GF-D8 (cell line): ENCODE results near the gene NGDN.

Experiments
- DNase-seq: peaks from one replicate; lab custom pipeline; 2025; lab: John Stamatoyannopoulos, UW

The NGDN gene

GRCh38 chr14:23478109-23478759 is 8.7 kb downstream of the NGDN start:
- DNase-seq = peak; percentile 2

GRCh38 chr14:23481362-23481970 is 12.0 kb downstream of the NGDN start:
- no peak for DNase-seq

- DNase-seq = no peak
Observed at GRCh38 chr14:23481979-23482822, 12.7 kb downstream of the NGDN start.

- DNase-seq = no peak
Observed at GRCh38 chr14:23482823-23483148, 13.3 kb downstream of the NGDN start.

DNA sequence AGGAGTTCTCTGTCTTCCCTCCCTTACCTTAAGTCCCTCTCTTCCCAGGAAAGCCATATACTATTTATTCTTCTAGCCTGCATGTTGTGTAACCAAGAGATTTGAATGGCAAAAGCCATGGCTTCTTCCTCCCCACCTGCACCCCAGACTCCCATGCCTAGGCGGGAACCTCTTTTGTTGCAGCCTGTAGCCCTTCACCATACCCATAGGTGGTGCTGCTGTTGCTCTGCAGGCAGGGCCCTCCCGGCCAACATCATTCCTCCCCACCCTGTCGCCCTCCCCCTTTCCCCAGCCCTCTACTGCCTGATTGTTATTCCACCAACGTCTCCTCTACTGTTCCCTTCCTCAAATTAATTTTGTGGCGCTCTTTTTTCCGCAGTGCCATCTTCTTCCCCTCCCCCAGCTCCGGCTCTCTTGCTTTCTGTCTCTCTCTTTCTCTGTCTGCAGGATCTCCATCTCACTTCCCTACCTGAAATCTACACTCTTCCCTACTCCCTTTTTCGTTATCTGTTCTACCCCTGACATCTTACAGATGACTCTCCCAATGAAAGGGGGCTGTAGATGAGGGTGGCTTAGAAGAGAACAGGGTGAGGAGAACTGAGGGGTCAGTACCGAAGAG is 13.8 kb downstream of the NGDN start:
- no peak for DNase-seq

DNA sequence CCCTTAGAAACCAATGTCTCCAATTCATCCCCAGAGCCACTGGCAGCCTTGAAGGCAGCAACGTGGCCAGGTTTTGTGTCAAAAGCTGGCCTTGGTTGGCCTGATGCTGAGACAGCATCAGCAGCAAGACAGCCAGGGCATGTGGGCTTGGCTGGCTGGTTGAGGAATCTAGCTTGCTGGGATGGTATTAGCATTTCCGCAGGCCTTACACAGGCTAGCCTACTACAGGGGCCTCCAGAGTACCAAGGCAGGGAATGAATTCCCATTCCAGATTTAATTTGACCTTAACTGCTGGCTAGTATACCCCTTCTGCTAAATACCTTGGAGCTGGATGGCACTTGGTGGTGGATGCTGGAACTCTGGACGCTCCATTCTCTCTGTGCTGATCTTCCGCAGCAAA is 15.8 kb downstream of the NGDN start:
- no peak for DNase-seq

DNA sequence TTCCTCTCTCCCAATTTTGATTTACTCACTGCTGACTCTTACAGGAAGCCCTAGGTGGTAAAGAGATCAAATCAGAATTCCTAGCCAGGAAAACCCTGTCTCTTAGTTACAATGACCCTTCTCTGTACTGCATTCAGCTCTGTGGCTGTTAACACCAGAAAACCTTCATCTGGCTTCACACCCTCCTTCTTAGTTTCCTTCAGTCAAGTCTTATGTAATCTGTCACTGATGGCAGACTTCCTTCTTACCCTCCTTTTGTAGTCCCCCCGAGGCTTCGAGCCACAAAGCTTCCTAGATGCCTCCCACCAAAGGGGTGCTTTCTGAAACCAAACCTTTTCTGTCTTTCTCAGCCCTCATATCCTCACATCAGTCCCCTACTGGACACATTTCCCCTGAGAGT is 16.5 kb downstream of the NGDN start:
- DNase-seq = no peak

GRCh38 chr14:23487216-23487615 is 17.7 kb downstream of the NGDN start:
- no peak for DNase-seq

GRCh38 chr14:23492618-23493272 is 23.2 kb downstream of the NGDN start:
- DNase-seq = no peak

- DNase-seq = no peak
Observed at GRCh38 chr14:23494223-23494622, 24.7 kb downstream of the NGDN start.

- no peak for DNase-seq
Observed at GRCh38 chr14:23512156-23512555, 42.7 kb downstream of the NGDN start.

GRCh38 chr14:23513005-23513817 is 43.7 kb downstream of the NGDN start:
- DNase-seq = no peak

DNA sequence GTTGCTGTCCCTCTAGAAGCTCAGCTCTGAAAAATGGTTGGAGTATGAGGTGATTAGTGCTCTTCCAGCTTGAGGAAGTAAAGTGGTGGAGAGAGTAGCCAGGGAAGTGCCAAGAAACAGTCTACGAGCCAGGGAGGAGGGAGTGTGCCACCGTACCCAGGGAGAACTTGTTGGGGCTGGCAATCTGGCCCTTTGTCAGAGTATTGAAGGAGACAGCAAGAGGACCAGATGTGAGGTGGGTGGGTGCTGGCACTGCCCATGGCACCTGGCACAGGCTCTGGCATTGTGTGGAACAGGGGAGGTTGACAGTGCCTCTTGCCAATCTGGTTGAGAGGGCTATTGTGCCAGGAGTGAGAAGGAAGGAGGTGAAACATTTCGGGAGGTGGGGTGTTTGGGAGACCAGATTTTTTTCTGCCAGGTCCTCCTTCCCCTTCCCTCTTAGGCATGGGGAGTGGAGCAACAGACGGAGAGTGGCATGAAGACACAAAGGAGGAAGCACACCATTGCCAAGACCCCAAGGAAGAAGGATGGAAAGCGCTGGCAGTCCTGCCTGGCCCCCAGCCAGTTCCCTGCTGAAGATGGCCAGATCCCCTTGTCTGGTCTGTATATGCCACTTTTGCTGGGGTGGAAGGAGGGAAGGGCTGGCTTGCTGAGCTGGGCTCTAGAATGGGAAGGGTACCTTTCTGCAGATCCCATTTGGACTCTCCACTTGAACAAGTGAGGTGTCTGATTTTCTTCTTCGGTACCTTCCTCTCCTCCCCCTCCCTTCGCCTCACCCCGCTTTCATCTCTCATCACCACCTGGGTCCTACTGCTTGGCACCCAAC is 44.5 kb downstream of the NGDN start:
- no peak for DNase-seq

- DNase-seq = no peak
Observed at GRCh38 chr14:23514644-23514957, 45.1 kb downstream of the NGDN start.

GRCh38 chr14:23517650-23518326 is 48.3 kb downstream of the NGDN start:
- DNase-seq = no peak

DNA sequence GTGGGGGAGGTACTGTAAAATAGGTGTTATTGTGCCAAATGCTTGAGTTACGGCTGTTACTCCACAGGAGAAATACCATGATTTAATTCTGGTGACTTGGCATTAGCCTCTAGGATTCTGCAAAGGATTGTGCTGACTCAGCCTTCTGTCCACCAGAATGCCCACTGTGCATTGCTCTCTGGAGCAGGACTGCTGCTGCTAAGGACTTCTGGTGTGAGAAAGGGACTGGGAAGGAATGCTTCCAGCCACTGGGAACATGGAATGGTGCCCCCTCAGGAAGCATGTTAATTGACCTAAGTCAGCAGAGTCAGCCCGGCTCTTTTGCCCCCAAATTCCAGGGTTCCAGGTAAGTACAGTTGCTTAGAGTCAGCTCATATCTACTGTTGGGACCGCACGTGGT is 49.2 kb downstream of the NGDN start:
- no peak for DNase-seq

DNA sequence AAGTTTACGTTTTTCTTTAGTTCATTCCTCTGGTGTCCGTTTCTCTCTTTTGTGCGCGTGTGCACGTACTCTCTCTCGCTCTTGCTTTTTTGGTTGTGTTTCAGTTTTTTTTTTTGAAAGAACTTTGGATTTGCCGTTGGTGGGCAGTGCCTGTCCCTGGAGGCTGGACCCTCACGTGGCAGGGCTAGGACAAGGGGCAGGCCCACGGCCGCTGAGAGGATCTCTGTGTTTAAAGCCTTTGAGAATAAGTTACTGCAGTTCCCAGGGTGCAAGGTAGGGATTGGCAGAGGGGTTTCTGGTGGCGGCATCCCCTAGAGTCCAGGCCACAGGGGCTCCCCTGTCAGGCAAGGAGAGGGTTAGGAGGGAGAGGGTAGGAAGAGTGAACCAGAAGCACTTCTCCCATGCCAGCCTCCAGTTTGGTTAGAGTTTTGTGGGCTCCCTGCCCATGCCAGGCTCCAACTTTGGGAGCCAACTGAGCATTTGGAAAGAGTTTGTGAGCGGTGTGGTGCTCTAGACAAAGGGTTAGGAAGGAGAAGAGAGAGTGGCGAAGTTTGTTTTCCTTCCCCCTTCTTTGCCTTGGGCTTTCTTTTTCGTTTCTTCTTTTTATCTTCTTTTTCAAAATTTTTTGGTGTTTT is 51.5 kb downstream of the NGDN start:
- DNase-seq = no peak

GRCh38 chr14:23521785-23522640 is 52.5 kb downstream of the NGDN start:
- no peak for DNase-seq
